ENCODE measurements around the gene GRK5. TPM values are rescaled to one million over a fixed set of nuclear protein-coding genes. Genes with fewer than 3 reads are reported as not detected.
A peak's percentile ranks its signal among the peaks of the same experiment; 100 is the strongest.
"Not testable (repeated sequence)": the region's sequence is repeated elsewhere in the genome, so short reads cannot be mapped to it uniquely, and the experiment has no call there.

GRK5 gene
- total RNA-seq, 2 experiments from 2014 or later = 23.2 to 29.5 TPM

GRCh38 chr10:119248681-119249080, 41.3 kb downstream of the GRK5 start:
- CTCF ChIA-PET = interaction anchor here (0.7 to 3.1 kb wide), 3 partner anchors 37 to 49 kb away, joined by 3 to 8 read pairs (median 3); no protein-coding TSS in a partner anchor
- Mint-ChIP-seq H3K4me1 (peaks cover 17% of the 10 kb centered on the region), H3K9me3 (ENCODE audit: low read depth) (no peaks in the 10 kb centered on the region), H3K27me3 (no peaks in the 10 kb centered on the region), H3K36me3 (no peaks in the 10 kb centered on the region), H3K27ac (no peak overlapping the region), H3K4me3 (no peak overlapping the region)
- no peak for ATAC-seq
- DNase-seq = no peak

DNA sequence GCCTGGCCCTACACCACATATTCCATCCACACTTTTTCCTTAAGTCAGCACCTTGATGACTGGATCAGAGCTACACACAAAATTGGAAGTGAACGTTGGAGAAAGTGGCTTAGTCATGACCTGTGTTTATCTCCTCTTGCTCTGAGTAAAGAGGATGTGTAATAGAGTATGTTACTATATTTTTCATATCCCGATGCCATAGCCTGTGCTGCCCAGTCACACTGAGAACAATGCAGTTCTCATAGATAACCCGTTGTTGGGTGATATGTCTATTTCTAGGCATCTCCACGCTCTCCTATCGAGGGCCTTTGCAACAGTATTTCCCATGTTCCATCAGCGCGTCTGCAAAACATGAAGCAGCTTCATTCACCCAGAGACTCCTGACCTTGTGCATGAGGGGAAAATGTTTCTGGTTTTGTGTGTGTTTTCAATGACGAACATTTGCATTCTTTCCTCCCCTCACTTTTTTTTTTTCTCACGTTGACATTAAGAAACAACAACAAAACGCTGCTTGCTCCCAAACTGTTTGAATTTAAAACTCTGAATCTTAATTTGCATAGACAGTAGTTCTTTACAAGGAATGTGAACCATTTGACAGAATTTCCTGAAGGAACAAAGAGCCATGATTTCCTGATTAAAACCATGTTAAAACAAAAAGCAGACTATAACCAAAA, 43.4 kb downstream of the GRK5 start:
- H3K27ac Mint-ChIP-seq = no peak overlapping the region
- CTCF ChIA-PET = no interaction called here
- H3K4me3 Mint-ChIP-seq = no peak overlapping the region
- no peaks in the 10 kb centered on the region for H3K9me3 Mint-ChIP-seq (ENCODE audit: low read depth)
- ATAC-seq = no peak
- no peaks in the 10 kb centered on the region for H3K27me3 Mint-ChIP-seq
- H3K4me1 Mint-ChIP-seq = peaks cover 19% of the 10 kb centered on the region
- H3K36me3 Mint-ChIP-seq = no peaks in the 10 kb centered on the region
- no peak for DNase-seq

DNA sequence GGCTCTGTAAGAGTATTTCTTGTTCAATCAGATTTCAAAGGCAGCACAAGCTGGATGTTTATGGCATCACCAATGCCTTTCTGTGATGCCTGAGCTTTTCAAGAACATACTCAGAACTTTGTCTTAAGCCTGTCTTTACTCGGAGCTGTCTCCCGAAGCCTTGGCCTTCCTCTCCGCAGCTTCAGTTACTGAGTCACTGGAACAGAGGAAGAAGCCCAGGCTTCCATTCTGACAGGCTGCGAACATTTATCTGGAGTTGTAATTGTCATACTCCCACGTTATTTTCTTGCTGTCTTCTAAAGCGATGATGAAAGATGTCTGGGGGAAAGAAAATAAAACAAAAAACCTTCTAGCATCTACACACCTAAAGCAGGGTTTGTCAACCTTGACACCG, 43.9 kb downstream of the GRK5 start:
- ATAC-seq = no peak

DNA sequence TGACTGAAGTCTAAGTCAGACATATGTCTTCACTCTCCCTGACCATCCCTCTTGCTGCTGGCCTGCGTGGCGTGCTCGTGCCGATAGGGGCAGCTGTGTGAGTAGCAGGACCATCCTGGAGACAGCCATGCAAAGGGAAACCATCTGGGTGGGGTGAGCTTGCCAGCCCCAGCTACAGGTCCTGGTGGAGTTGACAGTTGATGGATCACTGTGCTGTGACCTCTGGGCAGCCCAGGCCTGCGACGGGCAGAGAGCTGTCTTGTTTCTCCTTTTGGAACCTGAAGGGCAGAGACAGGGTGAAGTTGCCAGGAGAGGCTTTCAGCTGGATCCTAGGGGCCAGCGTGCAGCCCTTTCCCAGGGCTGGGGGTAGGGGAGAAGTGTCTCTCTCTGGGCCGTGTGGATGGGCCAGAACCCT, 44.7 kb downstream of the GRK5 start:
- H3K27ac Mint-ChIP-seq = no peak overlapping the region
- no peaks in the 10 kb centered on the region for H3K27me3 Mint-ChIP-seq
- H3K4me3 Mint-ChIP-seq = no peak overlapping the region
- no peaks in the 10 kb centered on the region for H3K36me3 Mint-ChIP-seq
- ATAC-seq = no peak
- peaks cover 19% of the 10 kb centered on the region for H3K4me1 Mint-ChIP-seq
- CTCF ChIA-PET = no interaction called here
- no peak for DNase-seq
- no peaks in the 10 kb centered on the region for H3K9me3 Mint-ChIP-seq (ENCODE audit: low read depth)

More for the DNA sequence above, 43.9 kb downstream of the GRK5 start:
- Mint-ChIP-seq H3K36me3 (no peaks in the 10 kb centered on the region), H3K27ac (no peak overlapping the region), H3K27me3 (no peaks in the 10 kb centered on the region), H3K4me1 (peaks cover 19% of the 10 kb centered on the region), H3K9me3 (ENCODE audit: low read depth) (no peaks in the 10 kb centered on the region), H3K4me3 (no peak overlapping the region)
- CTCF ChIA-PET = no interaction called here
- no peak for DNase-seq

DNA sequence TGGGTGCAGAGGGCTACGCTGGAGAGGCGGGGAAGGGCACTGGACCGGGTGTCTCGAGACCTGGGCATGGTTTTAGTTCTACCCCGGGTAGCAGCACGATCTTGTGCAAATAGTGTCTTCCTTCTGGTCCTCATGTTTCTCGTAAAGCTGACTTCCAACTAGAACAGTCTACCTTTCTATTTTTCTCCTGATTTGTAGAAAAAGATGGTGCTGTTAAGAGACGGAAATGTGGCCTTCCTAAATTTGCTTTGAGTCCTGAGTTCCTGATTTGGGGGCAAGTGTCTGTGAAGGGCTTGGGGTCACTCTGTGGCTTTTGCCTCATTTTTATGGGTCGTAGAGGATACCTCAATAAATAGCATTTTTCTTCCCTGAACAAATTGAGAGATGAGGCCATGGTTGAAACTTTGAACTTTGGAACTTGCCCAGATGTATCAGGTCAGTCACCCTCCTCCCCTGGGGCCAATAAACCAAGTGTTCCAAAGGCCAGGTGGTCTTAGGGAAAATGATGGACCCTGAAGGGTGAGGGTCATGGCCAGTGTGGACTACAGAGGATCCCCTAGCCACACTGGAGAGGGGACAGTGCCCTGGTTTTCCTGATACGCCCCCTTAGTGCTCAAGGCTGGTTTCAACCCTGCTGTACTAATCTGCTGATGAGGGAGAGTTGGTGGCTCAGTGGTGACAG, 45.2 kb downstream of the GRK5 start:
- no peaks in the 10 kb centered on the region for H3K36me3 Mint-ChIP-seq
- CTCF ChIA-PET = interaction anchor here (0.7 to 1.5 kb wide), 2 partner anchors 16 to 20 kb away, joined by 3 read pairs; no protein-coding TSS in a partner anchor
- no peaks in the 10 kb centered on the region for H3K9me3 Mint-ChIP-seq (ENCODE audit: low read depth)
- no peak for DNase-seq
- H3K27ac Mint-ChIP-seq = no peak overlapping the region
- no peaks in the 10 kb centered on the region for H3K27me3 Mint-ChIP-seq
- peaks cover 19% of the 10 kb centered on the region for H3K4me1 Mint-ChIP-seq
- ATAC-seq = no peak
- H3K4me3 Mint-ChIP-seq = no peak overlapping the region

- peak; percentile 58 for ATAC-seq
- Mint-ChIP-seq H3K9me3 (ENCODE audit: low read depth) (no peaks in the 10 kb centered on the region), H3K27ac (no peak overlapping the region)
Observed at GRCh38 chr10:119253433-119254174, 46.2 kb downstream of the GRK5 start.

GRCh38 chr10:119254335-119254734, 47.0 kb downstream of the GRK5 start:
- CTCF ChIA-PET = interaction anchor here (0.9 kb wide), 1 partner anchor 35 kb away, joined by 3 read pairs; no protein-coding TSS in a partner anchor
- no peaks in the 10 kb centered on the region for H3K36me3 Mint-ChIP-seq
- H3K9me3 Mint-ChIP-seq (ENCODE audit: low read depth) = no peaks in the 10 kb centered on the region
- H3K27me3 Mint-ChIP-seq = no peaks in the 10 kb centered on the region
- no peak for ATAC-seq
- peaks cover 19% of the 10 kb centered on the region for H3K4me1 Mint-ChIP-seq
- no peak for DNase-seq
- H3K4me3 Mint-ChIP-seq = no peak overlapping the region
- peak overlapping the region; percentile 52 for H3K27ac Mint-ChIP-seq

More at GRCh38 chr10:119253433-119254174, 46.2 kb downstream of the GRK5 start:
- CTCF ChIA-PET = interaction anchor here (0.8 to 1.5 kb wide), 3 partner anchors 15 to 36 kb away, joined by 3 read pairs; no protein-coding TSS in a partner anchor
- H3K4me1 Mint-ChIP-seq = peaks cover 19% of the 10 kb centered on the region
- no peaks in the 10 kb centered on the region for H3K36me3 Mint-ChIP-seq
- DNase-seq = peak; percentile 63
- no peak overlapping the region for H3K4me3 Mint-ChIP-seq
- H3K27me3 Mint-ChIP-seq = no peaks in the 10 kb centered on the region

DNA sequence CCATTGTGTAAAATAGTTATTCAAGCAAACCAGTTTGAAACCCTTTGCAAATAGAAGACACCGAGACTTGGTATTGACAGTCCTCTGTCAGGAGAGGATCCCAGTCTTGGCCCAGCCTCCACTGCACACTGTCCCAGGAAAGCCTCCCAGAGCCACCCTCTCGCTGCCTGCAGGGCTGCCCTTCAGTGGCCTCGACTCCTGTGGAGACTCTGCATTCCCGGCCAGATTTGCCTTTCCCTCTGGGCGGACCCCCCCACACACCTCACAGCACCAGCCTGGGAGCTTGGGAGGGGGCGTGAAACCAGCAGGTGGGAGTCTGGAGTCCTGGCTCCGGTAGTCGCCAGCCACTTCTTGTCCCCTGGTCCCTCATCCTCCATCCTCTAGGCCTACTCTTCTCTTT, 48.7 kb downstream of the GRK5 start:
- H3K27ac Mint-ChIP-seq = no peak overlapping the region
- H3K4me3 Mint-ChIP-seq = no peak overlapping the region
- peaks cover 2% of the 10 kb centered on the region for H3K36me3 Mint-ChIP-seq
- ATAC-seq = no peak
- H3K27me3 Mint-ChIP-seq = no peaks in the 10 kb centered on the region
- no peak for DNase-seq
- no peaks in the 10 kb centered on the region for H3K9me3 Mint-ChIP-seq (ENCODE audit: low read depth)
- peaks cover 11% of the 10 kb centered on the region for H3K4me1 Mint-ChIP-seq
- CTCF ChIA-PET = interaction anchor here (0.7 kb wide), 1 partner anchor 9 kb away, joined by 3 read pairs; no protein-coding TSS in a partner anchor

GRCh38 chr10:119256897-119257296, 49.5 kb downstream of the GRK5 start:
- Mint-ChIP-seq H3K27ac (no peak overlapping the region), H3K9me3 (ENCODE audit: low read depth) (no peaks in the 10 kb centered on the region)
- CTCF ChIA-PET = interaction anchor here (0.7 kb wide), 1 partner anchor 10 kb away, joined by 3 read pairs; no protein-coding TSS in a partner anchor

DNA sequence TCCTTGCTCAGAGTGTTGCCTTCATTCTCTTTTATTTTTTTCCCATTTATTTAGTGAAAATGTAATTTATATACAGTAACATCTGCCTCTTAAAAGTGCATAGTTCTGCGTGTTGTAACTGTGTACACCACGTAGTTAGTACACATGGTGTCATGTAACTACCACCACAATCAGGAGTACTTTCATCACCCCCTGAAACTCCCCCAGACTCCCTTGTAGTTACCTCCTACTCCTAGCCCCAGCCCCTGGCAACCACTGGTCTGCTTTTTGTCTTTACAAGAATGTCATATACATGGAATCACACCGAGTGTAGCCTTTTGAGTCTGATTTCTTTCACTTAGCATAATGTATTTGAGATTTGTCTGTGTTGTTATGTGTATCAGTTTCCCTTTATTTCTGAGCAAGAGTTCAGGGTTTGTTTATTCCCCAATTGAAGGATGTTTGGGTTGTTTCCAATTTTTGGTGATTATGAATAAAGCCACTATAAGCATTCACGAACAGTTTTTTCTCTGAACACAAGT, 50.6 kb downstream of the GRK5 start:
- Mint-ChIP-seq H3K4me1 (peaks cover 11% of the 10 kb centered on the region), H3K9me3 (ENCODE audit: low read depth) (no peaks in the 10 kb centered on the region), H3K36me3 (peaks cover 10% of the 10 kb centered on the region), H3K4me3 (no peak overlapping the region), H3K27me3 (no peaks in the 10 kb centered on the region), H3K27ac (no peak overlapping the region)
- ATAC-seq (no peak), DNase-seq (no peak)
- CTCF ChIA-PET = no interaction called here

More at GRCh38 chr10:119256897-119257296, 49.5 kb downstream of the GRK5 start:
- DNase-seq (no peak), ATAC-seq (no peak)
- Mint-ChIP-seq H3K36me3 (peaks cover 5% of the 10 kb centered on the region), H3K4me3 (no peak overlapping the region), H3K27me3 (no peaks in the 10 kb centered on the region), H3K4me1 (peaks cover 11% of the 10 kb centered on the region)

DNA sequence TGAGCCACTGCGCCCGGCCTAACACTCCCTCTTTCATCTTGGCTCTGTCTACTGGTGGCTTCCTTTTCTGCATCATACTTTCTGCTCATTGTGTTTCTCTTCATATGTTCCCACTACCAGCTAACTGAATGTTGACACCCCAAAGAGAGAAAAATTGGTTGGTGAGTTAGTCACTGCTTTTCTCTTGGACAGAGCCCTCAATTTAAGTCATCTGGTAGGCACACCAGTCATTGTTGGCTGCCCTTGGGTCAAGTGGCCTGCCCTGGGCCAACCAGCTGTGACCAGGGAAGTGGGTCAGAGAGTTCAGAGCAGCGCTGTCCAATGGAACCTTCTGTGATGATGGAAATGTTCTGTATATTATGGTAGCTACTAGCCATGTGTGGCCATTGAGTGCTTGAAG, 52.0 kb downstream of the GRK5 start:
- Mint-ChIP-seq H3K36me3 (peaks cover 12% of the 10 kb centered on the region), H3K9me3 (ENCODE audit: low read depth) (no peaks in the 10 kb centered on the region), H3K27ac (no peak overlapping the region), H3K4me3 (no peak overlapping the region), H3K27me3 (no peaks in the 10 kb centered on the region), H3K4me1 (peaks cover 3% of the 10 kb centered on the region)
- no peak for DNase-seq
- no peak for ATAC-seq
- CTCF ChIA-PET = interaction anchor here (1.2 kb wide), 1 partner anchor 48 kb away, joined by 3 read pairs; no protein-coding TSS in a partner anchor

DNA sequence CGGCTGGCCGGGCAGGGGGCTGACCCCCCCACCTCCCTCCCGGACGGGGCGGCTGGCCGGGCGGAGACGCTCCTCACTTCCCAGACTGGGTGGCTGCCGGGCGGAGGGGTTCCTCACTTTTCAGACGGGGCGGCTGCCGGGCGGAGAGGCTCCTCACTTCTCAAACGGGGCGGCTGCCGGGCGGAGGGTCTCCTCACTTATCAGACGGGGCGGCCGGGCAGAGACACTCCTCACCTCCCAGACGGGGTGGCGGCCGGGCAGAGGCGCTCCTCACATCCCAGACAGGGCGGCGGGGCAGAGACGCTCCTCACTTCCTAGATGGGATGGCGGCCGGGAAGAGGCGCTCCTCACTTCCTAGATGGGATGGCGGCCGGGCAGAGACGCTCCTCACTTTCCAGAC, 53.6 kb downstream of the GRK5 start:
- H3K36me3 Mint-ChIP-seq = peaks cover 12% of the 10 kb centered on the region
- H3K9me3 Mint-ChIP-seq (ENCODE audit: low read depth); DNase-seq; H3K27ac Mint-ChIP-seq; H3K4me1 Mint-ChIP-seq; ATAC-seq; H3K27me3 Mint-ChIP-seq; CTCF ChIA-PET; H3K4me3 Mint-ChIP-seq: not testable (repeated sequence)

GRCh38 chr10:119263951-119264617, 56.7 kb downstream of the GRK5 start:
- Mint-ChIP-seq H3K27ac (no peak overlapping the region), H3K27me3 (no peaks in the 10 kb centered on the region), H3K9me3 (ENCODE audit: low read depth) (no peaks in the 10 kb centered on the region), H3K36me3 (peaks cover 15% of the 10 kb centered on the region), H3K4me1 (peaks cover 19% of the 10 kb centered on the region), H3K4me3 (no peak overlapping the region)
- CTCF ChIA-PET = no interaction called here
- ATAC-seq (no peak), DNase-seq (no peak)

Data from activated CD8-positive, alpha-beta memory T cell treated with anti-CD3 and anti-CD28 coated beads, Interleukin-2, amount 10 ng/mL, durations not matched to agents 7 days and 5 days (primary cell).